BLaER1 (cell line): ENCODE data around the gene GLIPR2.

Experiments
- H3K27ac ChIP-seq: shearing (Covaris generic); formaldehyde crosslinking; 2 replicates; pipeline ENCODE4 v1.8.1; 2022
- H3K27me3 ChIP-seq: shearing (Covaris generic); formaldehyde crosslinking; 2 replicates; pipeline ENCODE4 v1.8.1; 2022
- H3K36me3 ChIP-seq: shearing (Covaris generic); formaldehyde crosslinking; 2 replicates; pipeline ENCODE4 v1.8.1; 2022
- H3K4me1 ChIP-seq: shearing (Covaris generic); formaldehyde crosslinking; 2 replicates; pipeline ENCODE4 v1.8.1; 2022
- H3K4me2 ChIP-seq: shearing (Covaris generic); formaldehyde crosslinking; 2 replicates; pipeline ENCODE4 v1.8.1; 2022
- H3K4me3 ChIP-seq: shearing (Covaris generic); formaldehyde crosslinking; 2 replicates; pipeline ENCODE4 v1.8.1; 2022
- H3K9ac ChIP-seq: shearing (Covaris generic); formaldehyde crosslinking; 2 replicates; pipeline ENCODE4 v1.8.1; 2022
- H3K9me3 ChIP-seq: shearing (Covaris generic); formaldehyde crosslinking; 2 replicates; pipeline ENCODE4 v1.8.1; 2022
- H4K20me1 ChIP-seq: shearing (Covaris generic); formaldehyde crosslinking; 2 replicates; pipeline ENCODE4 v1.8.1; 2022
- Cebpa-rat ChIP-seq: shearing (Covaris generic); IDR thresholded peaks from 2 replicates; pipeline ENCODE4 v1.8.1; 2022

GLIPR2 gene

GRCh38 chr9:36207546-36208012 lies 71.0 kb downstream of the GLIPR2 start:
- no peak overlapping the region for H3K9ac ChIP-seq
- TF ChIP-seq Cebpa-rat: no peak
- H3K36me3 ChIP-seq: peaks cover 100% of the 10 kb centered on the region
- H3K9me3 ChIP-seq: no peaks in the 10 kb centered on the region
- H3K4me2 ChIP-seq: no peak overlapping the region
- H4K20me1 ChIP-seq: peaks cover 100% of the 10 kb centered on the region
- H3K4me1 ChIP-seq: no peaks in the 10 kb centered on the region
- H3K27ac ChIP-seq: no peak overlapping the region
- H3K27me3 ChIP-seq: no peaks in the 10 kb centered on the region
- H3K4me3 ChIP-seq: no peak overlapping the region

GRCh38 chr9:36208521-36209253 lies 72.2 kb downstream of the GLIPR2 start:
- Histone ChIP-seq H3K4me2 (no peak overlapping the region), H3K27me3 (no peaks in the 10 kb centered on the region), H3K9ac (no peak overlapping the region), H4K20me1 (peaks cover 100% of the 10 kb centered on the region), H3K27ac (no peak overlapping the region), H3K9me3 (no peaks in the 10 kb centered on the region), H3K4me1 (peaks cover 10% of the 10 kb centered on the region), H3K36me3 (peaks cover 100% of the 10 kb centered on the region), H3K4me3 (no peak overlapping the region)
- TF ChIP-seq Cebpa-rat: no peak

- no peak for TF ChIP-seq Cebpa-rat
- Histone ChIP-seq H3K27ac (no peak overlapping the region), H3K4me1 (peaks cover 15% of the 10 kb centered on the region), H4K20me1 (peaks cover 100% of the 10 kb centered on the region), H3K9me3 (no peaks in the 10 kb centered on the region), H3K9ac (no peak overlapping the region), H3K27me3 (no peaks in the 10 kb centered on the region), H3K36me3 (peaks cover 99% of the 10 kb centered on the region), H3K4me2 (no peak overlapping the region), H3K4me3 (no peak overlapping the region)
These were observed 74.2 kb downstream of the GLIPR2 start for GRCh38 chr9:36210722-36211121.

GRCh38 chr9:36211510-36211909 lies 75.0 kb downstream of the GLIPR2 start:
- H4K20me1 ChIP-seq: peaks cover 97% of the 10 kb centered on the region
- no peak for TF ChIP-seq Cebpa-rat

GRCh38 chr9:36213387-36213786 lies 76.9 kb downstream of the GLIPR2 start:
- Histone ChIP-seq H4K20me1 (peaks cover 97% of the 10 kb centered on the region), H3K9me3 (no peaks in the 10 kb centered on the region), H3K9ac (no peak overlapping the region), H3K27me3 (no peaks in the 10 kb centered on the region), H3K27ac (no peak overlapping the region), H3K4me1 (peaks cover 21% of the 10 kb centered on the region), H3K4me2 (no peak overlapping the region; the same call in 1 of the 2 replicates), H3K4me3 (no peak overlapping the region), H3K36me3 (peaks cover 97% of the 10 kb centered on the region)
- no peak for TF ChIP-seq Cebpa-rat

More at GRCh38 chr9:36211510-36211909, 75.0 kb downstream of the GLIPR2 start:
- Histone ChIP-seq H3K9me3 (no peaks in the 10 kb centered on the region), H3K4me2 (no peak overlapping the region), H3K27ac (no peak overlapping the region), H3K4me3 (no peak overlapping the region), H3K27me3 (no peaks in the 10 kb centered on the region), H3K36me3 (peaks cover 97% of the 10 kb centered on the region), H3K9ac (no peak overlapping the region), H3K4me1 (peaks cover 21% of the 10 kb centered on the region)
